Hippocampal formation (tissue), 2 donors: ENCODE data around the gene RYR2.
"Not testable (repeated sequence)": the region's sequence is repeated elsewhere in the genome, so short reads cannot be mapped to it uniquely, and the experiment has no call there.

ENCODE experiments used
- DNase-seq, 2 donors: peaks; one replicate each; lab custom pipeline; 2025; lab: John Stamatoyannopoulos, UW

RYR2 gene

GRCh38 chr1:237074371-237075117 is 32.6 kb downstream of the RYR2 start:
- DNase-seq, result no peak

- DNase-seq, result no peak
Measured at GRCh38 chr1:237084341-237085077, 42.5 kb downstream of the RYR2 start.

- DNase-seq, result no peak
Measured at GRCh38 chr1:237091691-237092090, 49.7 kb downstream of the RYR2 start.

- DNase-seq, result no peak
Measured at GRCh38 chr1:237093691-237094090, 51.7 kb downstream of the RYR2 start.

- peak in 1 of 2 donors; percentile 2 for DNase-seq
Measured at GRCh38 chr1:237098541-237098940, 56.6 kb downstream of the RYR2 start.

- DNase-seq, result no peak
Measured at GRCh38 chr1:237103021-237103420, 61.0 kb downstream of the RYR2 start.

GRCh38 chr1:237104096-237104495 is 62.1 kb downstream of the RYR2 start:
- no peak for DNase-seq

GRCh38 chr1:237105826-237106225 is 63.8 kb downstream of the RYR2 start:
- DNase-seq, result no peak

GRCh38 chr1:237108297-237109040 is 66.5 kb downstream of the RYR2 start:
- DNase-seq, result no peak

GRCh38 chr1:237111807-237112206 is 69.8 kb downstream of the RYR2 start:
- DNase-seq, result no peak

- DNase-seq, result no peak
Measured at GRCh38 chr1:237112663-237113062, 70.7 kb downstream of the RYR2 start.

- DNase-seq, result no peak
Measured at GRCh38 chr1:237115035-237115434, 73.1 kb downstream of the RYR2 start.

- no peak for DNase-seq
Measured at GRCh38 chr1:237119091-237119490, 77.1 kb downstream of the RYR2 start.

GRCh38 chr1:237120683-237121082 is 78.7 kb downstream of the RYR2 start:
- no peak for DNase-seq

- no peak for DNase-seq
Measured at GRCh38 chr1:237124856-237125462, 83.0 kb downstream of the RYR2 start.

- no peak for DNase-seq
Measured at GRCh38 chr1:237126180-237126579, 84.2 kb downstream of the RYR2 start.

- not testable (repeated sequence) for DNase-seq
Measured at GRCh38 chr1:237127301-237127700, 85.3 kb downstream of the RYR2 start.

- DNase-seq, result no peak
Measured at GRCh38 chr1:237133921-237134320, 91.9 kb downstream of the RYR2 start.

GRCh38 chr1:237134929-237135328 is 92.9 kb downstream of the RYR2 start:
- DNase-seq, result peak in 1 of 2 donors; percentile 9

GRCh38 chr1:237138551-237138950 is 96.6 kb downstream of the RYR2 start:
- no peak for DNase-seq

- no peak for DNase-seq
Measured at GRCh38 chr1:237139732-237140131, 97.7 kb downstream of the RYR2 start.

GRCh38 chr1:237140986-237141385 is 99.0 kb downstream of the RYR2 start:
- DNase-seq, result peak in 1 of 2 donors; percentile 10
